HEK293 (cell line): ENCODE results near the gene MTMR4.

Experiments
- AEBP2 ChIP-seq: fragments of 450-650 bp; formaldehyde crosslinking; IDR thresholded peaks from 2 replicates; pipeline ENCODE4 v1.5.1; 2016; ENCODE audit warnings: missing biosample characterization, missing genetic modification characterization, borderline replicate concordance
- GLI2 ChIP-seq: fragments of 450-650 bp; formaldehyde crosslinking; IDR thresholded peaks from 2 replicates; pipeline ENCODE4; 2017; ENCODE audit warnings: missing biosample characterization, missing genetic modification characterization, low read depth, borderline replicate concordance
- PRDM6 ChIP-seq: fragments of 450-650 bp; formaldehyde crosslinking; IDR thresholded peaks from 2 replicates; pipeline ENCODE4 v1.5.1; 2017; ENCODE audit warnings: missing biosample characterization, missing genetic modification characterization
- SALL2 ChIP-seq: fragments of 450-650 bp; formaldehyde crosslinking; IDR thresholded peaks from 2 replicates; pipeline ENCODE4 v1.5.0; 2017; ENCODE audit warnings: missing biosample characterization, mild to moderate bottlenecking, missing genetic modification characterization, borderline replicate concordance
- TRIM28 ChIP-seq: IDR thresholded peaks from 2 replicates; pipeline ENCODE4 v1.6.1; 2011; ENCODE audit warnings: low read length, control low read depth, borderline replicate concordance
- ZBTB1 ChIP-seq: fragments of 450-650 bp; formaldehyde crosslinking; IDR thresholded peaks from 2 replicates; pipeline ENCODE4 v1.5.1; 2016; ENCODE audit warnings: missing biosample characterization, missing genetic modification characterization
- ZBTB10 ChIP-seq: fragments of 450-650 bp; formaldehyde crosslinking; IDR thresholded peaks from 2 replicates; pipeline ENCODE4 v1.5.1; 2016; ENCODE audit warnings: missing biosample characterization, missing genetic modification characterization
- ZBTB17 ChIP-seq: fragments of 450-650 bp; formaldehyde crosslinking; IDR thresholded peaks from 2 replicates; pipeline ENCODE4 v1.5.1; 2016; ENCODE audit warnings: missing biosample characterization, missing genetic modification characterization
- ZBTB20 ChIP-seq: fragments of 450-650 bp; formaldehyde crosslinking; IDR thresholded peaks from 2 replicates; pipeline ENCODE4 v1.5.1; 2016; ENCODE audit warnings: missing biosample characterization, missing genetic modification characterization
- ZIC2 ChIP-seq: fragments of 450-650 bp; formaldehyde crosslinking; IDR thresholded peaks from 2 replicates; pipeline ENCODE4 v1.5.1; 2016; ENCODE audit warnings: missing biosample characterization, missing genetic modification characterization
- ZNF114 ChIP-seq: fragments of 450-650 bp; formaldehyde crosslinking; IDR thresholded peaks from 2 replicates; pipeline ENCODE4 v1.5.0; 2017; ENCODE audit warnings: missing biosample characterization, missing genetic modification characterization
- ZNF121 ChIP-seq: fragments of 450-650 bp; formaldehyde crosslinking; IDR thresholded peaks from 2 replicates; pipeline ENCODE4 v1.5.1; 2016; ENCODE audit warnings: missing biosample characterization, missing genetic modification characterization
- ZNF132 ChIP-seq: fragments of 450-650 bp; formaldehyde crosslinking; IDR thresholded peaks from 2 replicates; pipeline ENCODE4 v1.5.1; 2017; ENCODE audit warnings: missing biosample characterization, missing genetic modification characterization, borderline replicate concordance
- ZNF140 ChIP-seq: fragments of 450-650 bp; formaldehyde crosslinking; IDR thresholded peaks from 2 replicates; pipeline ENCODE4 v1.5.1; 2016; ENCODE audit warnings: missing biosample characterization, missing genetic modification characterization
- ZNF155 ChIP-seq: fragments of 450-650 bp; formaldehyde crosslinking; IDR thresholded peaks from 2 replicates; pipeline ENCODE4 v1.5.1; 2016; ENCODE audit warnings: missing biosample characterization, missing genetic modification characterization
- ZNF19 ChIP-seq: fragments of 450-650 bp; formaldehyde crosslinking; IDR thresholded peaks from 2 replicates; pipeline ENCODE4; 2016; ENCODE audit warnings: missing biosample characterization, missing genetic modification characterization, low read depth
- ZNF248 ChIP-seq: fragments of 450-650 bp; formaldehyde crosslinking; IDR thresholded peaks from 2 replicates; pipeline ENCODE4 v1.5.1; 2017; ENCODE audit warnings: missing biosample characterization, missing genetic modification characterization
- ZNF280C ChIP-seq: fragments of 450-650 bp; formaldehyde crosslinking; IDR thresholded peaks from 2 replicates; pipeline ENCODE4 v1.5.1; 2016; ENCODE audit warnings: missing biosample characterization, missing genetic modification characterization
- ZNF292 ChIP-seq: fragments of 450-650 bp; formaldehyde crosslinking; IDR thresholded peaks from 2 replicates; pipeline ENCODE4 v1.5.1; 2016; ENCODE audit warnings: low read depth, missing biosample characterization, missing genetic modification characterization, borderline replicate concordance
- ZNF335 ChIP-seq: fragments of 450-650 bp; formaldehyde crosslinking; conservative IDR thresholded peaks from 2 replicates; pipeline ENCODE4 v1.5.1; 2016; ENCODE audit warnings: missing biosample characterization, missing genetic modification characterization
- ZNF341 ChIP-seq: fragments of 450-650 bp; formaldehyde crosslinking; IDR thresholded peaks from 2 replicates; pipeline ENCODE4; 2016; ENCODE audit warnings: low read depth, missing biosample characterization, missing genetic modification characterization
- ZNF354C ChIP-seq: fragments of 450-650 bp; formaldehyde crosslinking; IDR thresholded peaks from 2 replicates; pipeline ENCODE4 v1.5.1; 2016; ENCODE audit warnings: missing biosample characterization, missing genetic modification characterization, low read depth, borderline replicate concordance
- ZNF404 ChIP-seq: fragments of 450-650 bp; formaldehyde crosslinking; IDR thresholded peaks from 2 replicates; pipeline ENCODE4 v1.5.1; 2017; ENCODE audit warnings: missing biosample characterization, missing genetic modification characterization
- ZNF433 ChIP-seq: fragments of 450-650 bp; formaldehyde crosslinking; IDR thresholded peaks from 2 replicates; pipeline ENCODE4 v1.5.1; 2016; ENCODE audit warnings: missing biosample characterization, missing genetic modification characterization, low read depth
- ZNF529 ChIP-seq: fragments of 450-650 bp; formaldehyde crosslinking; IDR thresholded peaks from 2 replicates; pipeline ENCODE4 v1.5.1; 2017; ENCODE audit warnings: missing genetic modification characterization, missing biosample characterization; ENCODE audit not compliant: insufficient replicate concordance
- ZNF530 ChIP-seq: fragments of 450-650 bp; formaldehyde crosslinking; IDR thresholded peaks from 2 replicates; pipeline ENCODE4 v1.5.1; 2016; ENCODE audit warnings: low read depth, missing biosample characterization, missing genetic modification characterization
- ZNF580 ChIP-seq: fragments of 450-650 bp; formaldehyde crosslinking; IDR thresholded peaks from 2 replicates; pipeline ENCODE4 v1.5.1; 2016; ENCODE audit warnings: missing biosample characterization, missing genetic modification characterization
- ZNF624 ChIP-seq: fragments of 450-650 bp; formaldehyde crosslinking; IDR thresholded peaks from 2 replicates; pipeline ENCODE4 v1.5.1; 2017; ENCODE audit warnings: missing biosample characterization, missing genetic modification characterization
- ZNF670 ChIP-seq: fragments of 450-650 bp; formaldehyde crosslinking; IDR thresholded peaks from 2 replicates; pipeline ENCODE4 v1.5.1; 2016; ENCODE audit warnings: missing biosample characterization, missing genetic modification characterization, low read depth
- ZNF704 ChIP-seq: fragments of 450-650 bp; formaldehyde crosslinking; IDR thresholded peaks from 2 replicates; pipeline ENCODE4 v1.5.1; 2016; ENCODE audit warnings: missing biosample characterization, missing genetic modification characterization
- ZNF747 ChIP-seq: fragments of 450-650 bp; formaldehyde crosslinking; IDR thresholded peaks from 2 replicates; pipeline ENCODE4 v1.5.1; 2016; ENCODE audit warnings: missing biosample characterization, missing genetic modification characterization
- ZNF791 ChIP-seq: fragments of 450-650 bp; formaldehyde crosslinking; IDR thresholded peaks from 2 replicates; pipeline ENCODE4 v1.5.1; 2016; ENCODE audit warnings: missing biosample characterization, missing genetic modification characterization

Gene MTMR4

GRCh38 chr17:58517928-58518609, 3.6 kb upstream of the MTMR4 start (continued):
- TF ChIP-seq ZNF529 (tag by site-specific recombination), result no peak
- TF ChIP-seq ZNF791 (tag by site-specific recombination), result no peak
- no peak for TF ChIP-seq ZBTB1 (tag by site-specific recombination)
- TF ChIP-seq ZNF530, result no peak
- TF ChIP-seq ZNF155 (tag by site-specific recombination), result no peak
- no peak for TF ChIP-seq SALL2 (tag by site-specific recombination)
- TF ChIP-seq ZNF433, result no peak
- peak; percentile 89 for TF ChIP-seq ZNF580 (tag by site-specific recombination)
- TF ChIP-seq TRIM28, result peak; percentile 84; the same call in 1 of the 2 replicates
- TF ChIP-seq ZNF132 (tag by site-specific recombination), result no peak
- TF ChIP-seq ZBTB17, result no peak
- no peak for TF ChIP-seq ZNF354C (tag by site-specific recombination)
- no peak for TF ChIP-seq ZNF624
- TF ChIP-seq ZNF292 (tag by site-specific recombination), result no peak
- no peak for TF ChIP-seq ZNF280C (tag by site-specific recombination)
- no peak for TF ChIP-seq ZNF747 (tag by site-specific recombination)
- peak; percentile 95 for TF ChIP-seq ZNF335
- no peak for TF ChIP-seq ZNF404 (tag by site-specific recombination)
- no peak for TF ChIP-seq ZNF114
- no peak for TF ChIP-seq AEBP2 (tag by site-specific recombination)
- TF ChIP-seq ZNF121, result no peak
- no peak for TF ChIP-seq ZNF704 (tag by site-specific recombination)
- no peak for TF ChIP-seq PRDM6
- TF ChIP-seq GLI2 (tag by site-specific recombination), result no peak
- no peak for TF ChIP-seq ZNF140
- 0 out of 2 replicates have a peak, but pooled peaks have one; percentile 50 for TF ChIP-seq ZBTB10
- TF ChIP-seq ZIC2, result no peak
- TF ChIP-seq ZNF341 (tag by site-specific recombination), result no peak
- TF ChIP-seq ZNF248 (tag by site-specific recombination), result no peak
- no peak for TF ChIP-seq ZBTB20 (tag by site-specific recombination)
- no peak for TF ChIP-seq ZNF19
- no peak for TF ChIP-seq ZNF670 (tag by site-specific recombination)
